Anterior cingulate cortex (tissue), 58 donors: ENCODE results near the gene TDRD7.

Experiments
- DNase-seq, 58 donors: peaks; one replicate each; lab custom pipeline; 2025; lab: John Stamatoyannopoulos, UW

Gene TDRD7

DNA sequence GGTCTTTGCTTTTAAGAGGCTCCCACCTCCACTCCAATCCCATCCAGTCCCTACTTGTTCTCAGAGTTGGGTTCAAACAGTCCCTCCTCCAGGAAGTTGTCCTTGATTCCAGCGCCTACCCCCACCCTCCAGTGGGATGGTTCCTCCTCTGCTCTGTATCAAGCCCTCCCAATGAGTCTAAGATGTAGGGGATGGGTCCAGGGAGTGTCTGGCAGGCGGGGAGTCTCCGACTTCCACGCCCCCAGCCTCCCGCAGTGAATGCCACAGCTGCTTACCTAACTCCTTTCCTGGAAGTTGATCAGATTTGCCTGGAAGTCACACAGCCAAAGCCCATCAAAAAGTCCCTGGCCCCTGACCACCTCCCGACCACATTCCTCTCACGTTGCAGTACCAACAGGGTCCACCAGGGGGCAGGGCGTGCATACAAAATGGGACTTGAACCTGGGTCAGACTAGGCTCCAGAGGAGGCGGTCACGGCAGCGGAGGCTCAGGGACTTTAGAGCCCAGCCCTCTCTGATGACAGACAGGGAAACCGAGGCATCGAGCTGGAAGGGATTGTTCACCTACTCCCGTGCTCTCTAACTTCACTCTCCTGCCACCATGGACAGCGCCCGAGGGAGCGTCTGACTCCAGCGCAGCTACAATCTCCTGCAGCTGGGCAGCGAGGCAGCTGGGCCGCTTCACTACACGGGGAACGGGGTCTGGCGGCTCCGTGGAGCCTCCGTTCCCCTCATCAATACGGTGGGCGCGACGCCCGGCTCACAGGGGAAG, 25.0 kb upstream of the TDRD7 start:
- peak in 53 of 58 donors; percentile 1 to 87 (median 40) for DNase-seq

DNA sequence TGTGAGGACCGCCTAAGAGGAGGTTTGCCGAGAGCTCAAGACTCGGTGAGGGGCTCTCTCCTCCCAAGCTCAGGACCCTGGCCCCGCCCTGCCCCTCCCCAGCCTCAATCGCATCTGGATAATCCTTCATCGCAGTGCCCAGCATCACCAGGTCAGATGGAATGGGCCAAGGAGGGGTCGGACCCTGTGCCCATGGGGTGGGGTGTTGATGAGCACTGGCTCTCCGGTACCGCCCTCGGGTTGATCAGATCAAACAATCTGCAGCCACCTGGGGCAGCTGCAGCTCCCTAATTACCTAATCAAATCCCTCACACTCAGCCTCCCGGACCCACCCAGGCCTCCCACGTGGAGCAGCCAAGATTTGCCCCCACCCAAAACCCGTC, 24.4 kb upstream of the TDRD7 start:
- peak in 1 of 58 donors; percentile 3 for DNase-seq

DNA sequence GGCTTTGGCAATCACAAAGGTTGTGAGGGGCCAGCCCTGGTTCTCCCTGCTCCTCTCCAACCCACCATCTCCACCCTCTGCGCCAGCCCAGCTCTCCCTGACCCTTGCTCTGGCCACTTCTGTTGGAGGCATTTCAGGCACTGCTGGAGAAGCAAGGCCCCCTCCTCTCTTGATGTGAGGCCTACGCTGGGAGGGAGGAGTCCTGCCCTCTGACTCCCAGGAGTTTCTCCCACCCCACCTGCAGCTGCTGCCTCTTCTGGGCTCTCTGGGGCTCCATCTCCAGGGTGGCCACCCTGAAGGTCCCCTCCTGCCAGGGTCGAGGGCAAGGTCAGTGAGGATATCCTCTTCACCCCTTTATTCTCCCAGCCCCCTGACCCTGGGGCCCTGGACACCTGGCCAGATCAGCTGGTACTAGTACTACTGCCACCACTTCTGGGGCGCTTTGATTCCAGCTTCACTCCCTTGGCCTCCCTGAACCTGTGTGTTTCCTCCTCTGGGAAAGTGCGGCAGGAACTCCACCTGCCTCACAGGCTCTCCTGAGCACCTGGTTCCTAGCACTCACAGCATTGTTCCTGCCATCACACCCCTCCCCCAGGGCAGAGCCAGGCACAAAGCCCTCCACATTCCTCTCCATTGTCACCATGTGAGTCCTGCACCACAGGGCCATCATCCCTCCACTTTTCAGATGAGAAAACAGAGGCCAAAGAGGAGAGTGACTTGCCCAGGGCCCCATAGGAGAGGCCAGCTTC, 23.8 kb upstream of the TDRD7 start:
- DNase-seq: no peak

DNA sequence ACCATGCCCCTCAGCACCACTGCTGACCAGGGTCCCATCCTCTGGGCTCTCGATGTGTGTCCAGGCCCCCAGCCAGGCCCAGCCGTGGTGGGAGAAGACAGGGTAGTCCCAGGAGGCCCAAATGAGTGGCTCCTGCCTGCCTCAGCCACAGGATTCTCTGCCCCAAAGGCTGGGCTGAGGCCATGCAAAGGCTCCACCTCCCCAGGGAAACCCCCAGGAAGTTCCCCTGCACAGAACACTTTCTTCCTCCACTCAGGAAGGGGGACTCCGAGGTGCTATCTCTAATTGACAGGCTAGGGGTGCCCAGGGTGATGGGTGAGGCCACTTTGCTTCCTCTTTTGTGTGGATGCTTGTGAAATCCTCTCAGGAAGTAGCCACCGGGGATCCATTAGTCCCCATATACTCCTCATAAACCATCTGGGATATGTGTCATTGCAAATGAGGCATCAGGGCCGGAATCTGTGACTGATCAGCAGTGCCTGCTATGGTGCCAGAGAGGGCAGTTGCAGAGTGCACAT, 23.1 kb upstream of the TDRD7 start:
- DNase-seq: no peak

DNA sequence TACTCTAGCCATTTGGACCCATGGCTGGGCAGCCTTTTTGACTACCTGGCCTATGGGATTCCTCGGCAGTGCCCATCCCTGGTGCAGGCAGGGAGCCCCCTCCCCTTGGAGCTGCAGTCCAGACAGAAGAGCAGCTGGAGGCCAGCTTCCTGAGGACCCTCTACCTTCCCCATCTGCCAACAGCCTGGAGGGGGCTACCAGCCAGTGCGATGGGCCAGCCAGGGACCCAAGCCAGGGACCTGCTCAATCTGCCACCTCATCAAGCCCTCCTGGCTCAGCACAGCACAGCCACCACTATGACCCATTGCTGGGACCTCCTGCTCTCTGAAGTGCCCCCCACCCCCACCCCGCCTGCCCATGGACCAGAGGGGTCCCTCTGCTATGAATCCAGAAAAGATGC, 22.6 kb upstream of the TDRD7 start:
- DNase-seq: no peak

DNA sequence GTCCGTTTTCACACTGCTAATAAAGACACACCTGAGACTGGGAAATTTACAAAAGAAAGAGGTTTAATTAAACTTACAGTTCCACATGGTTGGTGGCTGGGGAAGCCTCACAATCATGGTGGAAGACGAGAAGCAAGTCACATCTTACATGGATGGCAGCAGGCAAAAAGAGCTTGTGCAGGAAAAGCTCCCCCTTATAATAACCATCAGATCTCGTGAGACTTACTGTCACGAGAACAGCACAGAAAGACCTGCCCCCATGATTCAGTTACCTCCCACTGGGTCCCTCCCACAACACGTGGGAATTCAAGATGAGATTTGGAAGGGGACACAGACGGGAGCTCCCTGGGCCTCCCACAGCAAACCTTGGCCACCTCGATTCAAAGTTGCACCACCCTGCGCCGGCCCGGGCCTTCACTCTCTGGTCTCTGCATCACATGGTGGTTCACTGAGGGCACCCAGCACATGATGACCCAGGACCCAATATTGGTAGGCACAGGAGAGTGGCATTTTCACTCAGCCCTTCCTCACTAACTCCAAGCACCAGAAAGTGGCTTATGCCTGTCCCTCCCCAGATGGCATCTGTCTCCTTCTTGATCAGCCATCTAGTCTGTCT, 21.0 kb upstream of the TDRD7 start:
- DNase-seq: no peak

DNA sequence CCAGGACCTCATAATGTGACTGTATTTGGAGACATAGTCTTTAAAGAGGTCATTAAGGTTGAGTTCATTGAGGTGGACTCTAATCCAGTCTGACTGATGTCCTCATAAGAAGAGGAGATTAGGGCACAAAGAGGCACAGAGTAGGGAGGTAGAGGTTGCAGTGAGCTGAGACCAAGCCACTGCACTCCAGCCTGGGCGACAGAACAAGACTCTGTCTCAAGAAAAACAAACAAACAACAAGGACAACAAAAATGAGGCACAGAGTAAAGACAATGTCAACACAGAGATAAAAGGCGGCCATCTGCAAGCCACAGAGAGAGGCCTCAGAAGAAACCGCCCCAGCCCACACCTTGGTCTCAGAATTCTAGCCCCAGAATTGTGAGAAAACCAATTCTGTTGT, 17.0 kb upstream of the TDRD7 start:
- DNase-seq: no peak

DNA sequence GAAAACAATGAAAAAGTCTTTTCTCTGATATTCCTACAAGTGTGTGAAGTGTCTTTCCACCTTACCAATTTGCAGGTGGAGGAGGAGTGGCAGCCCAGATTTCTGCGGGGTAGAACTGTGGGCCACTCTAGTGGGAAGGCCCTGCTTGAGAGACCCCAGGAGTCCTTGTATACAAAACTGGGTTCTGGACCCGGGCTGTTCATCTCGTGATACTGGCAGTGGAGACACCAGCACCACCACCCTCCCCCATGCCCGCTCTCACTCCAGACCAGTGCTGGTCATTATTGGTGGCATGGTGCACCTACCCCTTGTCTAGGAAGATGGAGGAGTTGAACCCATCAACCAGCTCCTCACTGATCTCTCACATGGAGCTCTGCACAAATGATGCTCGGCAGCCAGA, 16.2 kb upstream of the TDRD7 start:
- no peak for DNase-seq

DNA sequence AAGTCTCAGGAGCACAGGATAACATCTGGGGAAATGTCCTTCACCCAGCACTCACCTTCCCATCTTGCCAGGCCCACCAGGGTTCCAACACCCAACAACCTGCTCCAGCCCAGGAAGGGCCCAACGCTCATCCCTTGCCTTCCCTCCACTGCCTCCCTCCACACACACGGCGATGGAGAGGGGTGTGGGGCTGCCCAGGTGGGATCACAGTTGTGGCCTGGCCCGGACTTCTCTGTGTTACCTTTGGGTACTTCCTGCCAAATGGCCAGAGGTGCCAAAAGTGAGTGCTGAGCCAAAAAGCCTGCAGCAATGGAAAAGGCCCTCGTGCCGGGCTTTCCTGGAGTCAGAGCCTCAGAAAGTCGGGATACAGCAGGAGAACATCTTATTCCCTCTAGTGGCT, 15.6 kb upstream of the TDRD7 start:
- no peak for DNase-seq

DNA sequence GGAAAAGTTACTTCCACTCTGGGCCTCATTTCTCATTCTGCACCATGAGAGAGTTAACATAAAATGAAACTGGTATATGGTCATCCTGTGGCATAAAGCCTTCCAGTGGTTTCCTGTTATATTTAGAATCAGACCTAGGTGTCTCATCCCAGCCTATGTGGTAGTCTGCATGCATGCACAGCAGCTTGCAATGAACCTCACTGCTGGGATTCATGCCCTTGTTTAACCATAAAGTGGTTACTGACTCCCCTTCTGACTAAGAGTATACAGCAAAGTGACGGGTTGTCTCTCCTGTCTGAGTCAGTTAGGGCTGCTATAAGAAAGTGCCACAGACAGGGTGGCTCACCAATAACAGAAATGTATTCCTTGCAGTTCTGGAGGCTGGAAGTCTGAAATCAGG, 14.7 kb upstream of the TDRD7 start:
- DNase-seq: no peak

DNA sequence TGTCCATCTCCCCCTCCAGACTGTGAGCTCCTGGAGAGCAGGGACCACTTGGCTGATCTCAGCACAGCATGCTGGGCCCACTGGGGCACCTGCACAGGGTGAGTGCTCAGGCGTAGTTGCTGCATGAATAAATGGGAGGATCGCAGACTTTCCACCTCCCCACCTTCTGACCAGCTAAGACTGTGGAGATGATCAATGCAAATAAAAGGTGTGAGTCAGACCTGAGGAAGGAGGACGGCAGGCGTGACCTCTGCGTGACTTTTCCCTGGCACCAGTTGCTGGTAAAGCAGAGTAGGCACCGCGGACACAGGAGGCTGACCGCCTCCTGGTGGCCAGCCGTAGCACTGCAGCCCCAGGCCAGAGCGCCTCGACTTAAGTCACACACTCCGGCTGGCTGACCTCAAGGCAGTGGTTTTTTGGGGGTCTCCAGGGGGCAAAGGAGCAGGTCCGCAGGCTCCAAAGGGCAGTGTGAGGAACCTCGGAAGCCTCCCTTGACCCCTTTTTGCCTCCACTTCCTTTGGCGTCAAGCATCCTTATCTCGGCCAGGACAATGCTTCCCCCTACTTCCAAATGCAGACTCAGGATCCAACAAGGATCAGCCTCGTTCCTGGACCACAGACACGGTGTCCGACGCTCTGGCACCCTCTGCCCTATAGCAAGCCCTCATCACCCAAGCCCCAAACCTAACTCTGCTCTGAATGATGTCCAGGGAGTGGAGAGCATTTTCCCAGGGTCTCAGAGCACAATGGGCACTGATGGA, 12.7 kb upstream of the TDRD7 start:
- DNase-seq: peak in 28 of 58 donors; percentile 0 to 61 (median 15)

DNA sequence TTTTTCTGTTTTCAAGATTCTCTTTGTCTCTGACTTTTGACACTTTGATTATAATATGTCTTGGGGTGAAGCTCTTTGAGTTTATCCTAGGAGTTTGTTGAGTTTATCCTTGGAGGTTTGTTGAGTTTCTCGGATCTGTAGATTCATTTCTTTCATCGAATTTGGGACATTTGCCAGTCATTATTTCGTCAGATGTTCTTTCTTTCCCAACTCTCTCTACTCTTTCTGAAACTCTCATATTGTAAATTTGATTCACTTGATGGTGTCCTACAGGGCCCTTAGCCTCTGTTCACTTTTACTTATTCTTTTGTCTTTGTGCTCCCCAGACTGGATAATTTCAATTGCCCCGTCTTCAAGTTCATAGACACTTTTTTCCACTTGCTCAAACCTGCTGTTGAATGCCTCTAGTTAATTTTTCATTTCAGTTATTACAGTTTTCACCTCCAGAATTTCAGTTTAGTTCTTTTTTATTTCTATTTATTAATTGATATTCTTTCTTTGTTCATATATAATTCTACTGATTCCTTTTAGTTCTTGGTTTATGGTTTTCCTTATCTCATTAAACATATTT, 8.1 kb upstream of the TDRD7 start:
- no peak for DNase-seq

DNA sequence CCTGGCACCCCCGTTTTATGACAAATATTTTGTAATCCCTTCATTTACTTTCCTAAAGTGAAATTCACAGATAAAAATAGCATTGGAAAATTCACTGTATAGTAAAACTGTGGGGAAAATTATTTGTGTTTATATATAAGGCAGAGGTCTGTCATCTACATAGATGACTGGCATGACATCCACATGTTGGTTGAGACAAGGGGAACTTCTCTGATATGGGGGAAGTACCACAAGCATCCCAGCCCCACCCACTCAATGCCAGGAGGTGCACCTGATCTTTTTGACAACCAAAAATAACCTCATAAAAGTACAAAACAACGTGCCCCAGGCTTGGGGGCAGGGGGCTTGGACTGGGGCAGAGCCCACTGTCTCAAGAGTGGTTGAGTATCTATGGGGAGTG, 6.3 kb upstream of the TDRD7 start:
- DNase-seq: no peak

DNA sequence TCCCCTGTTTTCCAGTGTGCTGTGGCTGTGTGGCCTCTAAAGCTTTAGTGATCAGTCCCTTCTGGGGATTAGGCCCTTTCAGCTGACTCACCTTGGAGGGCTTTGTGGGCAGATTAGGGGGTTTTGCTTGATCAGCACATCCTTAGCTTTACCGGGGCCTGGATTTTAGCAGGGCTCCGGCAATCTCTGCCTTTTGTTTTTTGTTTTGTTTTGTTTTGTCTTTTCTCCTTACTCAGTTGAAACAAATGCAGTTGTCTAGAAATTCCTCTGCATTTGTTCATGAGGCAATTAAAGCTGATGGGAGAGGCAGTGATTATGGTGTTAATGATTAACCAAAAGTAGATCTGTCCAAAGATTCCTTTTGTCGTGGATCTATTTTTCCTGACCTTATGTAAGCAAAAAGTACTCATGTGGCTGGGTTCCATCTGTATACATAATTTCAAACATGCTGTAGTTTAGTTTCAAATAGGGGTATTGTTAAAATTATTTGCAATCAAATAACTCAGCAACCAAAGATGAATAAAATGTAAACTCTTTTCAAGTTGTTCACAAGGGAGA, 5.2 kb upstream of the TDRD7 start:
- DNase-seq: no peak

DNA sequence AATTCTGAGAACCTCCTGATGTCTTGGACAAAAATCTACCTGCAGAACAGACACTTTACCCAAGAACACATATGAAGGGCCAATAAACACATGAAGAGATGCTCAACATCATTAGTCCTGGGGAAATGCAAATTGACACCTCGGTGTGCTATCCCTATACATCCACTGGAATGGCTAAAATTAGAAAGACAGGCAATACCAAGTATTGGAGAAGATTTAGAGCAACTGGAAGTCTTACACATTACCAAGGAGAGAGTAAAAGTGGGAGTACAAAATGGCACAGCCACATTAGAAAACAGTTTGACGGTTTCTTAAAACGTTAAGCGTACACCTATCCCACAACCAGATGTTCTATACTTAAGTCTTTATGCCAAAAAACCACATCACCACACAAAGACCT, 3.3 kb upstream of the TDRD7 start:
- DNase-seq: no peak

DNA sequence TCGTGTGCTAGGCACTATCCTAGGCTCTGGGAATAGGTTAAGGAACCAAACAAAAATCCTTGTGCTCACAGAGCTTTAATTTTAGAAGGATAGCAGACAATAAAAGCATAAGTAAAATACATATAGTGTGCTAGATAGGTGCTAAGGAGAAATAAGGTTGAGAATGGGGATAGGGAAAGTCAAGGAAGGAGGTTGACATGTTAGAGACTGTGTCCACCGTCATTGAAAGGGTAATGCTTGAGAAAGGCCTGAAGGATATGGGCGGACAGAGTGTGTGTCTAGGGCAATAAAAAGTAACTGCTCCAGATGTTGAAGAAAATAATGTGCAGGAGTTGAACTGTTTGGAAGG, 482 bp upstream of the TDRD7 start:
- DNase-seq: no peak

DNA sequence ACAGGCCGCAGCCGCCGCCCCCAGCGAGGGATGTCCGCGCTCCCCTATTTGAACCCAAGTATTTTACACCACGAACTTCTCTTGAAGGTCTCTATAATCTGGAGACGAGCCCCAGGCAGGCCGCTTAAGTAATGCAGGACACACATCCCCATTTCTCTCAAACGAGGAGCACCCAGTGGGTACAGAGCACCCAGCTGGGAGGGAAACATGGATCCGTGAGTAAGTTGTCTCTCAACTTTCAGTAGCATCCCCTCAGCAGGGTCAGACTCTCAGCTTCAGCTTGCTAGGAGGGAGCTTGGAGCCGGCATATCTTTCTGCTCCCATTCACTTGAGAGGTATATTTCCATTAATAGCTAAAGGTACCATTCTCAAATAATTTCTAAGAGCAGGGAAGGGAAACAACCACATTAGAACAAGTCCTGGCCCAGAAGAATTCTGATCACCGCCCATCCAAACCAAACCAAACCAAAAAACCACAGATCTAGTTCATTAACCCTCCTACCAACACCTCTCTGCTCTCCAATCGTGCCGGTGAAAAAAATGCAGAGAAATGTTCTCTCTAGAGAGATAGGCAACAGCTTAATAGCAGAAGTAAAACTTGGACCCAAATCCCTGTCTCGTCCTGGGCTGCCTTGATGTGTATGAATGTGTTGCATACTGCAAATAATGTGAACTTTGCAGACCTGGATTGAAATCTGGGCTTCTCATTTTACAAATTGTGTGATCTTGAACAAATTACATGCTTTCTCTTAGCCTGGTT, 910 bp downstream of the TDRD7 start:
- DNase-seq: peak in 13 of 58 donors; percentile 8 to 51 (median 22)

DNA sequence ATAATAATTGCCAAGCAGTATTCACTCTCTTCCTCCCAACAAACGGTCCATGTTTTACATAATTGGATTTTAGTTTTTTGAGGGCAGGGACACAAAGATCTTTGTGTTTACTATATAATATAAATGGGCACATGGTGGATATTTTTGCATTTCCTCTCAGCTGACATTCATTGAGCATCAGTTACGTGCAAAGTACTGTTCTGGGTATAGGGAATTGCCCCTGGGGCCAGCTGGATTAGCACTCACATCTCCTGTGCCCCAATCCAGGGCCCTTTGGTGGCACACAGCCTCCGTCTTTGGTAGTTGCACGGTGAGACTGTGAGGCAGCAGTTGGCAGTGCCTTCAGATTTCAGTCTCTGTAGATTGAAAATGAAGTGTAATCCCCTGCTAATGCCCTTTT, 1.6 kb downstream of the TDRD7 start:
- DNase-seq: no peak

DNA sequence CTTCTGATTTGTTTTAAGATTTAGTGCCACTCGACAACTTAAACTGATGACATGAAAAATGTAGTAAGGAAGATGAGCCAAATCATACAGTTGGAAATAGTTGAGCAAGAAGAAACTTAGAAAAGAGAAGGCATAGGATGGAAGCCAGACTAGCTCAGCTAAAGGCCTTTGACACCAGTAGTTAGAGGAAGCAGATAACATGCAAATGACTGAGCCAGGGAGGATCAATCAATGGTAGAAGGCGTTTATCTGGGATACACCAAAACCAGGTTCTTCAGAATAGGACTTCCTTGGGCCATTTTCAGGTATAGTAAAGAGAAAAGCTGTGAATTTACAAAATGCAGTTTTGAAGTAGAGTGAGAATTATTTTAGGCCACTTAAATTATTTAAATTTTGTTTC, 3.2 kb downstream of the TDRD7 start:
- no peak for DNase-seq
